Esophagus squamous epithelium (tissue), 4 donors: ENCODE results near the gene INO80D.

Source experiments
- POLR2A ChIP-seq, 4 donors: fragments of 450-650 bp; IDR thresholded peaks; one replicate each; pipeline ENCODE4 v1.6.1; 2017; ENCODE audit warnings: antibody characterized with exemption in 4 of 4, mild to moderate bottlenecking in 4 of 4, moderate library complexity in 3 of 4
- TF ChIP-seq, protein P1 (sequence below), 6 experiments: fragments of 450-650 bp in 4 of 6; fragments of 200-600 bp in 2 of 6; sonication (generic) in 2 of 6; IDR thresholded peaks; one replicate each; pipeline ENCODE4 v1.5.1; 2016 to 2019; ENCODE audit warnings: antibody characterized with exemption in 6 of 6, mild to moderate bottlenecking in 4 of 6, moderate library complexity in 4 of 6

GRCh38 chr2:205948883-205949282, 137.1 kb downstream of the INO80D start:
- no peak for TF ChIP-seq POLR2A (IDR thresholded peaks at IDR 0.05)
- TF ChIP-seq, protein P1, sequence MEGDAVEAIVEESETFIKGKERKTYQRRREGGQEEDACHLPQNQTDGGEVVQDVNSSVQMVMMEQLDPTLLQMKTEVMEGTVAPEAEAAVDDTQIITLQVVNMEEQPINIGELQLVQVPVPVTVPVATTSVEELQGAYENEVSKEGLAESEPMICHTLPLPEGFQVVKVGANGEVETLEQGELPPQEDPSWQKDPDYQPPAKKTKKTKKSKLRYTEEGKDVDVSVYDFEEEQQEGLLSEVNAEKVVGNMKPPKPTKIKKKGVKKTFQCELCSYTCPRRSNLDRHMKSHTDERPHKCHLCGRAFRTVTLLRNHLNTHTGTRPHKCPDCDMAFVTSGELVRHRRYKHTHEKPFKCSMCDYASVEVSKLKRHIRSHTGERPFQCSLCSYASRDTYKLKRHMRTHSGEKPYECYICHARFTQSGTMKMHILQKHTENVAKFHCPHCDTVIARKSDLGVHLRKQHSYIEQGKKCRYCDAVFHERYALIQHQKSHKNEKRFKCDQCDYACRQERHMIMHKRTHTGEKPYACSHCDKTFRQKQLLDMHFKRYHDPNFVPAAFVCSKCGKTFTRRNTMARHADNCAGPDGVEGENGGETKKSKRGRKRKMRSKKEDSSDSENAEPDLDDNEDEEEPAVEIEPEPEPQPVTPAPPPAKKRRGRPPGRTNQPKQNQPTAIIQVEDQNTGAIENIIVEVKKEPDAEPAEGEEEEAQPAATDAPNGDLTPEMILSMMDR (IDR thresholded peaks at IDR 0.05): no peak
